ENCODE measurements around the gene SORCS2. TPM values are rescaled to one million over a fixed set of nuclear protein-coding genes. Genes with fewer than 3 reads are reported as not detected.

SORCS2 gene
- total and polyA plus RNA-seq, 7 donors, result 0.18 to 1.5 (median 0.36) TPM

- peak in 1 of 2 donors; percentile 47 for DNase-seq
- no peak for ATAC-seq
- H3K9me3 ChIP-seq, result no peaks in the 10 kb centered on the region
- H3K4me1 ChIP-seq, result no peaks in the 10 kb centered on the region
- no peak overlapping the region for H3K4me3 ChIP-seq
- intact Hi-C loops (cut with DNase I), result no loop called here
- WGBS, 3 donors, result 88 to 91% (median 88%) methylated on average over 23 of the region's 23 CpGs
- peaks cover 0 to 2% (median 0%) of the 10 kb centered on the region in 3 donors for H3K27me3 ChIP-seq (ENCODE audit: insufficient read depth in 3 of 3, low read length in 2 of 3)
- H3K27ac ChIP-seq, result no peak overlapping the region
- TF ChIP-seq CTCF (IDR thresholded peaks at IDR 0.05), result no peak
- no peaks in the 10 kb centered on the region for H3K36me3 ChIP-seq (ENCODE audit: insufficient read depth in 1 of 2, low read depth in 1 of 2)
These were observed 240.4 kb downstream of the SORCS2 start for GRCh38 chr4:7432531-7433375.

- Histone ChIP-seq H3K27ac (no peak overlapping the region), H3K27me3 (ENCODE audit: insufficient read depth in 3 of 3, low read length in 2 of 3) (peaks cover 0 to 2% (median 0%) of the 10 kb centered on the region in 3 donors), H3K4me1 (no peaks in the 10 kb centered on the region), H3K9me3 (no peaks in the 10 kb centered on the region), H3K4me3 (no peak overlapping the region), H3K36me3 (ENCODE audit: insufficient read depth in 1 of 2, low read depth in 1 of 2) (no peaks in the 10 kb centered on the region)
- no peak for ATAC-seq
- DNase-seq, result no peak
- WGBS, 3 donors, result 87 to 92% (median 89%) methylated on average over 27 to 28 of the region's 28 CpGs
- TF ChIP-seq CTCF (IDR thresholded peaks at IDR 0.05), result no peak
- intact Hi-C loops (cut with DNase I), result no loop called here
These were observed 241.2 kb downstream of the SORCS2 start for GRCh38 chr4:7433376-7434140.

- WGBS, 3 donors, result 70 to 78% (median 71%) methylated on average over 26 of the region's 26 CpGs
- TF ChIP-seq CTCF (IDR thresholded peaks at IDR 0.05), result no peak
- H3K36me3 ChIP-seq (ENCODE audit: insufficient read depth in 1 of 2, low read depth in 1 of 2), result no peaks in the 10 kb centered on the region
- H3K4me3 ChIP-seq, result no peak overlapping the region
- no peak overlapping the region for H3K27ac ChIP-seq
- DNase-seq, result peak in 1 of 2 donors; percentile 40
- H3K9me3 ChIP-seq, result no peaks in the 10 kb centered on the region
- intact Hi-C loops (cut with DNase I), result no loop called here
- peaks cover 0 to 2% (median 0%) of the 10 kb centered on the region in 3 donors for H3K27me3 ChIP-seq (ENCODE audit: insufficient read depth in 3 of 3, low read length in 2 of 3)
- ATAC-seq, result peak in 1 of 4 donors; percentile 15
- H3K4me1 ChIP-seq, result no peaks in the 10 kb centered on the region
These were observed 241.9 kb downstream of the SORCS2 start for GRCh38 chr4:7434141-7434765.

- Histone ChIP-seq H3K4me3 (no peak within 1 kb of the TSS), H3K36me3 (ENCODE audit: insufficient read depth in 1 of 2, low read depth in 1 of 2) (no peaks in the 10 kb centered on the region), H3K9me3 (no peaks in the 10 kb centered on the region), H3K27me3 (ENCODE audit: insufficient read depth in 3 of 3, low read length in 2 of 3) (peaks cover 0 to 2% (median 2%) of the 10 kb centered on the region in 3 donors), H3K27ac (no peak within 1 kb of the TSS), H3K4me1 (no peaks in the 10 kb centered on the region)
- WGBS, 3 donors, result 34 to 54% (median 41%) methylated on average over 7 of the region's 7 CpGs
- no peak for TF ChIP-seq CTCF (IDR thresholded peaks at IDR 0.05)
- DNase-seq (peak in 1 of 2 donors; percentile 39), ATAC-seq (peak in 2 of 4 donors; percentile 41 to 53)
- intact Hi-C loops (cut with DNase I), result no loop called here
These were observed 242.4 kb downstream of the SORCS2 start, which contains the start of gene PSAPL1 for GRCh38 chr4:7434766-7435150. TSS of gene PSAPL1 (minus strand) at chr4:7434930. CDS start at chr4:7434879, 51 bp downstream.

Measured in psoas muscle (tissue), 8 donors.